NCI-H128 (cell line): ENCODE data around the gene ZNF18.

Source experiments
- DNase-seq: peaks from one replicate; lab custom pipeline; 2025; ENCODE audit not compliant: unreplicated experiment; lab: John Stamatoyannopoulos, UW

Gene ZNF18, protein sequence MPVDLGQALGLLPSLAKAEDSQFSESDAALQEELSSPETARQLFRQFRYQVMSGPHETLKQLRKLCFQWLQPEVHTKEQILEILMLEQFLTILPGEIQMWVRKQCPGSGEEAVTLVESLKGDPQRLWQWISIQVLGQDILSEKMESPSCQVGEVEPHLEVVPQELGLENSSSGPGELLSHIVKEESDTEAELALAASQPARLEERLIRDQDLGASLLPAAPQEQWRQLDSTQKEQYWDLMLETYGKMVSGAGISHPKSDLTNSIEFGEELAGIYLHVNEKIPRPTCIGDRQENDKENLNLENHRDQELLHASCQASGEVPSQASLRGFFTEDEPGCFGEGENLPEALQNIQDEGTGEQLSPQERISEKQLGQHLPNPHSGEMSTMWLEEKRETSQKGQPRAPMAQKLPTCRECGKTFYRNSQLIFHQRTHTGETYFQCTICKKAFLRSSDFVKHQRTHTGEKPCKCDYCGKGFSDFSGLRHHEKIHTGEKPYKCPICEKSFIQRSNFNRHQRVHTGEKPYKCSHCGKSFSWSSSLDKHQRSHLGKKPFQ

DNA sequence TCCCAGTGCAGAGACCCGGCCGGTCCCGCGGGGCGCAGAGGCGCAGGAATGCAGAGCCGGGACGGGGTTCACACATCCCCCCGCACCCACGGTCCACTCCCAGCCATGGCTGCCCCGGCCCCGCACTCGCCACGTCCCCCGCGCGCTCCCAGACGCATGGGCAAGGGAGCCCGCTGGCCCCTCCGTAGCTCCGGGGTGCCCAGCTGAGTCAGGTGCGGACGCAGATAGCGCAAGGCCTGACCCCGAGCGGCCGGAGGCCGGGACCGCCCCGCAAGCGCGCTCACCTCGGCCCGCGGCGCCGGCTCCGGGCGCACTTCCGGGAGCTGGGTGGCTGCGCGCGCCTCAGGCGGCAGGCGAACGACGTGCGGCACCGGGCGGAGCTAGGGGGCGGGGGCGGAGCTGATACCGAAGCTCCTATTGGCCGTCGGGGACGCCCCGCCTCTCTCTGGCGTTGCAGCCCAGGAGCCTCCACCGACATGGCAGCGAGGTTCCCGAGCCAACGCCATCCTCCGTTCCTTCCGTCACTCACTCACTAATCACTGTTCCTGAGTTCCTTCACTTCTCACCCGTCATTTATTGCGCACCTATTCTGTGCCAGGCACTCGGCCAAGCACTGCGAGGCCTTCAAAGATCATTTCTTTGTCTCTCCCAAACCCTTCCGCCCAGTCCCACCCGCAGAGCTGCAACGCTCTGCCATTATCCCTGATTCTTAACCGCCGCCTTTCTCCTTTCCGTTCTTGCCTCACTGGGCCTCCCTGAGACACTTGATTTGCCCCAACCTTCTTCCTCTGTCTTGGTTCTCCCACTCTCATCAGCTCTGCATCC lies at the start of gene ZNF18:
Gene ZNF18, minus strand, starts transcription at position 329 of the 825 bp plus-strand sequence. CDS start 4,646 bp downstream, outside the sequence.
- DNase-seq: peak; percentile 56

DNA sequence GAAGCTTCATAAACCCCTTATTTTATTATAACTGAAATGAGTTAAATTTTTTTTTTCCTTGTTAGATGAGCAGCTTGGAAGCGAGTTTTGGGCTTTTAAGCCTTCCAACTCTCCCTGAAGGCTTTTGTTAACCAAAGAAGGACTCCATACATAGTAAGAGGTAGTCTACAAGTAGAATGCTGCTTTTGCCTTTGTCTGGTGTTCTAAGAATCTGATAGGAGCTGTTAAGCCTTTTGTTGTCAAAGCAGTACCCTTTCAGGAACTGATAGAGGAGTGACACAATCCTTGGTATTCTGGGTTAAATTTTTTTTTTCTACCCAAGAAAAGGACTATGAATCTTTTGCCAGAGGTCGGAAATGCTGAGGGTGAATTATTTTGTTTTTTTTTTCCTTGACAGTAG lies 49.5 kb upstream of the ZNF18 start:
- DNase-seq: no peak

DNA sequence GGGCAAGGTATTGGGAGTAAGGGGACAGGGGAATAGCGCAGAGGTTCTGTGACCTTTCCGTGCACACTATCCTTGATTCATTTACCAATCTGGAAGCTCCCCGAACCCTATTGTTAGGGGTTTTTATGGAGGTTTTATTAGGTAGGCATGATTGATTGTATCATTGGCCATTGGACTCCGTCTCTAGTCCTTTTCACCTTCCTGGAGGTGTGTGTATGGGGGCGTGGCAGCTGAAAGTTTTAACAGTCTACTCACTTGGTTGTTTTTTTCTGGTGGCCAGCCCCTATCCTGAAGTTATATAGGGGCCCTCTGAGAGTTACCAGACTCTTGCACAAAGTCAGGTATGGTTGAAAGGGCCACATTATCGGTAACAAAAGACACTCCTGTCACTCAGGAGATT lies 46.4 kb upstream of the ZNF18 start:
- DNase-seq: no peak

DNA sequence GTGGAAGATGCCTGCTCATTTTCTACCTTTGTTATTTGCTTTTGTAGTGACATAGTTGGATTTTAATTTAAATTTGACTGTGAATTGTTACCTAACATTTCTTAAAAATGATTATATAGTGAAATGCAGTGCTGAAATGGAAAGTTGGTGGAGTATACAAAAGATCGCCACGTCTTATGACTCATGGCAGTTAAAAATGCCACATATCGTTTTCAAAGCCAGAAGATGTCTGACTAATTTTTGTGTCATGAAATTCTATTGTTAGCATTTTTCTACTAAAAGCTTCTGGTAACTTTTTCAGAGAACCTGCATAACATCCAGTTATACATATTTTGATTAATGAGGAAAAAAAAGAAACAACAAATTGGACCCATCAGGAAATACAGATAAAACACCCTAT lies 44.0 kb upstream of the ZNF18 start:
- no peak for DNase-seq

DNA sequence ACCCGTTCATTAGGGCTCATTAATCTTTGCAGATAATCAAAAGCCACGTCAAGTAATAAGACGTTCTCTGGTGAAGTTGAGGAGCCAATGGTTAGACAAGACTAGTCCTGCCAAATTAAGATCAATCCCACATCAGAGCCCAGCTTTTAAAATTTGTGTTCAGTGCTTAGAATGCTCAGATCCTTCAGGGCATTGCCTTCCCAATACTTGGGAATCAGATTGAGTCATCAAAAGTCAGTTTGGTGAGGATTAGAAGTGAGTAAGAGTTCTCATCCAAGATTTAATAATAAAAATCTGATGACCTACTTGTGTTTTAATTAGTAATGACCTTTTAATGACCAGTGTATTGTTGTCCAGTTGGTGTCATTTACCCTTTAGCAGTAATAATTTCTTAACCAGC lies 43.2 kb upstream of the ZNF18 start:
- no peak for DNase-seq

DNA sequence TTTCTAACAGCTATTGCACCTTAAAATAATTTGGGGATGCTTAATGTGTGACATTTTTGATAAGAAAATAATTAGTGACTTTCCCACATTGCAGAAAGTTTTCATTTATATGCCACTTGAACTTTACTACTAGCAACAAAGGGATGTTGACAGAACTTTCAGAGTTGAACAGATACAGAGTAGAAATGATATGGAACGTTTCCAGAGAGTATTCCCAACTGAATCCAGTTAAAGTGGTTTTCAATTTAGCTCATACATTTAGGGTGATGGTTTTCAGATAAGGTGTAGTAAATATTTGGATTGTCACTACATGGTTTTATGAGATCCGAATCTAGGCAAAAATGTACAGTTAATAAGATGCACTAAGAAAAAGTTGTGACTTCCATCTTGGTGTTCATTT lies 40.7 kb upstream of the ZNF18 start:
- no peak for DNase-seq

DNA sequence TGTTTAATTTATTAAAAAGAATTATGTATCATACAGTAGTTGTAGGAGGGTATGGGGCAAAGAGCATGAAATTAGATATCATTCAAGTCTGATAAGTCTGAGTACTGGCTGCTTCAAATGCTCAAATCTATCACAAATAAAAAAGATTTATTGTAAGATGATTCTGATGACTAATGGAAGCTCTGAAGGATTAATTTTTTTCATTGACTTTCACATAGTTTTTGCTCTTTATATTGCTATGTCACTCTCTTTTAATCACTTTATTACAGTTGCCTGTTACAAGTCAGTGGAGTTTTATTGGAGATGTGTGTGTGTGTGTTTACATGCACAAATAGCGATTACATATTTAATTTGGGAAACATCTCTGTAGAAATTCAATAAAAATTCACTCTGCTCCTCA lies 38.4 kb upstream of the ZNF18 start:
- DNase-seq: no peak

DNA sequence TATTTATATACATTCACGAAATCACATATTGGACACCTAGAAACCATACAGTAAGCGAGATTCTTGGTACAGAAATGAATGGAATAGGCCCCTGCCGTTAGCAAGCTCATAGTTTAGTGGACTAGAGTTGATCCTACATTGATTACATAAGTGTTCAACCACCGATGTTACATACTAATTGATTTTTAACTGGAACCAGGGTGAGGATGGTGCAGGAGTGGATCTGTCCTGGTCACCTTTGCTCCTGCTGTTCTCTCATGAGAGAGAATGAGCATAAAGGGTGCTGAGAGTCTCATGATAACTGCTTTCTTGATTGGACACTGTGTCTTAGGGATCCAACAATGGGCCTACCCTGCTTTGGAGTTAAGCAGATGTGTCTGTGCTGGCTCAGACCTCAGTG lies 37.3 kb upstream of the ZNF18 start:
- no peak for DNase-seq

DNA sequence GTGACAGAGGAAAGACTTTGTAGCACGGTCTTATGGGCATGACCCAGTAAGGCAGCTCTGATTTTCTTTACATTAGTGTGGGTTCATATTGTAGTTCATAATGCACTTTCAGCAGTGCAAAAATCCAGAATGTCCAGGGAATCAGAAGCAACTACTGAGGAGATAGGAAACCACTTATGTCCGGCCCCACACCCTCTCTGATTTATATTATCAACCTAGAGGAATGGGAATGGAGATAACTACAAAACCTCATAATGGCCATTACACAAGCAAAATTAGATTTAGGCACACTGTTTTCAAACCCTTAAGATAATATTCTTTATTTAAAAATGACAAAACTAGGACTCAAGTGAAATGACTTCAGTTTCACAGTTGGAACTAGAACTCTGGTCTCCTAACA lies 31.3 kb upstream of the ZNF18 start:
- no peak for DNase-seq

DNA sequence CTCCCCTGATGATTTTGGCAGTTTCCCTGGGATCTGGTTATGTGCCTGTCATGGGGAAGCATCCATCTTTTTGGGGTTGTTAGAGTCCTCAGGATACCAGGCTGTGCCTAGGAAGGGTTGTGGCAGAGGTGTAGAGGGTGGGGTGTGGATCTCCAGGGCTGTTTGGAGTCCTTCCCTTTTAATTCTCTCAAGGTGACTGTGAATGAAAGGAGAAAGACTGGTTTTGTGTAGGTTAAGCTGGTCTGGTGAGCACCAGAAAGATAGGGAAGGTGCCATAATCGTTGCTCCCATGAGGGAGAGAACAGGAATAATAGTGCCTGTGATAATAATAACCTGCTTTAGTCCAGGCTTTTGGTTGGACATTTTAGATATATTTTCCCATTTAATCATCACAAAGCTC lies 30.4 kb upstream of the ZNF18 start:
- no peak for DNase-seq

DNA sequence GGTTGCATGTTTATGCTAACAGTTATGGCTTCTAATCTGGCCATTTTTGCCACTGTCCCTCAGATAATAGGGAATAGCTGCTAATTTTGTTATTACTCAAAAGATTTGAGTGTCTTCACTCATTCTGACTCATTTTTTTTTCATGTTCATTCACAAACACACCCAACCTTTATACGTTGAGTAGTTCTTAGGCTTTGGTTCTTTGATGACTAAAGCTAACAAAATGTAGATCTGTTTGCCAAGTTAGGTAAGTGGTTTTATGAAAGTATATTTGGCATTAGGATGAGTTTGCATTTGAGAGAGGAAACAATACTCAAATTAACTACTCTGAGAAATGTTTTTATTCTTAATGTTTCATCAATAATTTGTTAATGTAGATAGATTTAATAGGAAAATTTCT lies 27.1 kb upstream of the ZNF18 start:
- DNase-seq: no peak

DNA sequence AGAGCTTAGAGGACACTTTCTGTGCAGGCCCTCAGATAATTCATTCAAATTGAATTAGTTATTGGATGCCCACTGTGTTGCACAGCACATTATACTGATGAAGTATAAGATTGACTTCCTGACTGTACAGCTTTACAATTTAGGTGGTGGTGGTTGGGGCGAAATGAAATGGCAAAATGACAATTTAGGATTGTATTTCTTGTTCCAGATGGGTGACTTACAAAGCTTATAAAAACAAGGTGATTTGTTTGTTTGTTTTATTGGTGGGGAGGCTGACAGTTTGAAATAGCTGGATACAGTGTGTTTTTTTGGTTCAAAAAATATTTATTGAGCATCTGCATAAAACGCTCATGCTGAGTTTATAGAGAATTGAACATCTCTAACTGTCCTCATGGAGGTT lies 25.0 kb upstream of the ZNF18 start:
- no peak for DNase-seq

DNA sequence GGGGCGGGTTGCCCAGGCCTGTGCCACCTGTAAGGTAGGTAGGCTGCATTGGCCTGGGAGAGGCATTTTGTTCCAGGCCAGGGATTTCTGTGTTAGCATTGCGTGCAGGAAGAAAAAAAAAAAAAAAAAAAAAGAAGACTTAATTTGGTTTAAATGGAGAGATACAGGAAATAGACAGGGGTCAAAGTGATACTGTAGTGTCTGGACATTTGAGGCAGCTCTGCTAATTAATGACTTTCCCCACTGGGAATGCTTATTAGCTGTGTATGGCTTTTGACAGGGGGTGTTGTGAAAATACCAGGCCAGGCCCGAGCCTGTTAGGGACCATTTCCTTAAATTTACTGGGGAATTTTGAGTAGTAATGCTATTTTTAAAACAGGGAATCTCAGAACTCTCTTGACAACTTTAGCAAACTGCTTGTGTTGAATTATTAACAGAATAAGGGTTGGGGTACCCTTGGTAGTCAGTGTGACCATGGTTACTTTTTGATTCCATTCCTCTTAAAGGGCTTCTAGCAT lies 24.4 kb upstream of the ZNF18 start:
- DNase-seq: no peak

DNA sequence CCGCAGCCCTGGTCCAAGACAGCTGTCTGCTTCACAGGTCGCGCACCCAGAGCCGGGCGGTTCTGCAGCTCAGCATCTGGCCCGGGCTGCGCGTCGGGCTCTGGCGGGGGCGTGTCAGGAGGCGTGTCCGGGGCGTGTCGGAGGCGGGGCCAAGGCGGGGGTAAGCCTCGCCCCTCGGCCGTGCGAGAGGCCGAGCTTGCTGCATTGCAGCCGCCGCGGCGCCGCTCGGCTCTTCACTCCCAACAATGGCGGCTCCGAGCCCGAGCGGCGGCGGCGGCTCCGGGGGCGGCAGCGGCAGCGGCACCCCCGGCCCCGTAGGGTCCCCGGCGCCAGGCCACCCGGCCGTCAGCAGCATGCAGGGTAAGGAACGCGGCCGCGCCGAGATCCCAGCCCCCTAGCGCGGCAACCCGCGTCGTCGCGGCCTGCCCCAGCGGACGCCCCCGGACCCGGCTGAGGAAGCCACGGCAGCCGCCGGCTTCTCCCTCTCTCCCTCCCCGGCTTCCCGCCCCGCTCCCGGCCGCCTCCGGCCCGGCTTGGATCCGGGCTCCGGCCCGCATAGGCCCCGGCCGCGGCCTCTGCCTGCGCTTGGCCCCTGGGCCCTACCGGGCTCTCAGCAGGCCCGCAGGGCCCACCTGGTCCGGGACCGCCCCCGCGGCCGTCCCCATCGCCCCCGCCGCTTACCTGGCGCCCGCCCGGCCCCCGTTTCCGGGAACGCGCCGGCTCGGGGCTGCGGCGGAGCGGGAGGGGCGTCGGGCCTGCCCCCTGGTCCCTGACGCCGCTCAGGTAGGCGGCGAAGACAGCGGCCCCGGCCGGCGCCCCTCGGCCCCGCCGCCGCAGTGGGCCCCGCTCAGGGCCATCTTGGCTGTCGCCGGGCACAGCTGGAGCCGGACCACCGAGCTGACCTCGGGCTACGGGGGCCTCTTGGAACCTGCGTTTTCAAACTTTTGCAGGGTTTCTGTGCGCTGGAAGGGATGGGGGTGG lies 23.7 kb upstream of the ZNF18 start, which contains the start of gene MAP2K4:
Gene MAP2K4, plus strand, starts transcription at position 236 of the 981 bp plus-strand sequence. Its CDS starts 10 bp downstream, at position 246.
- peak; percentile 31 for DNase-seq

DNA sequence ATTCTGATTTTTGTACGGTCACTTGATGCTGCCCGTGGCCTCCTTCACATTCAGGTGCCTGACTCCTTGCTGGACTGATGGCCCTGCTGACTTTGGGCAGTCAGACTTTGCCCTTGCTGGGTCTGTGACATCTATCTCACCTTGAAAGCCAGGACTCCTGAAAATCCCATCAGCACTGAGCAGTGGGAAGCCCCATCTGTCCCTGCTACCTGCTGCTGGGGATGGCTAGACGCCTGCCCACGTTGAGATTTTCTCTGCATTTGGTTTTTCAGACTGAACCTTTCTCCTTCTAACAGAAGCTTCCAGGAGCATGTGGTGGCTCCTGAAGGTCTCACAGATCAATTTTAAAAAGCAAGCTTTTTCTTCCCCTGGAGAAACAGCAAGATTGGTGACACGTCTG lies 10.2 kb upstream of the ZNF18 start:
- no peak for DNase-seq

DNA sequence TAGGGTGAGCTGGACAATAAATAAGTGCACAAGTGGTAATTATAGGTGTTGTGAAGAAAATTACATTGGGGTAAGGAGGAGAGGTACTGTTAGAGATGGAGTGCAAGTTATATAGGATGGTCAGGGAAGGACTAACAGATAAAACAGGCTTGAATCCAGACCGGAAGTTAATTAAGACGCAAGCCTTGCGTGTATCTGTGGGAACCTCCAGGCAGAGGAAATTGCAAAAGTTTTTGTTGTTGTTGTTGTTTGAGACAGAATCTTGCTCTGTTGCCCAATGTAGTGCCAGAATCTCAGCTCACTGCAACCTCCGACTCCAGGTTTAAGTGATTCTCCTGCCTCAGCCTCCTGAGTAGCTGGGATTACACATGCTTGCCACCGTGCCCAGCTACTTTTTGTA lies 2.4 kb upstream of the ZNF18 start:
- DNase-seq: no peak

DNA sequence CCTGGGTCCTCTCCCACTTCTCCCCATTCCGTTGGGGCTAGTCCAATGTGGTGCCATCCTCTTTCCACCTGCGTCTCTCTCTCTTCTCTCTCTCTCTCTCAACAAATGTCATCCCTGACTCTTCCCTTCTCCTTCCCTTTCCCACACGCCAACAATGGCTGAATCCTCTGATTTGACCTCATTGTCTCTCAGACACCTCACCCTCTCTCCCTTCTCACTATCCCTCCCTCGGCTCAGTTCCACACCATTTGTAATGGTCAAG lies 628 bp upstream of the ZNF18 start:
- no peak for DNase-seq

DNA sequence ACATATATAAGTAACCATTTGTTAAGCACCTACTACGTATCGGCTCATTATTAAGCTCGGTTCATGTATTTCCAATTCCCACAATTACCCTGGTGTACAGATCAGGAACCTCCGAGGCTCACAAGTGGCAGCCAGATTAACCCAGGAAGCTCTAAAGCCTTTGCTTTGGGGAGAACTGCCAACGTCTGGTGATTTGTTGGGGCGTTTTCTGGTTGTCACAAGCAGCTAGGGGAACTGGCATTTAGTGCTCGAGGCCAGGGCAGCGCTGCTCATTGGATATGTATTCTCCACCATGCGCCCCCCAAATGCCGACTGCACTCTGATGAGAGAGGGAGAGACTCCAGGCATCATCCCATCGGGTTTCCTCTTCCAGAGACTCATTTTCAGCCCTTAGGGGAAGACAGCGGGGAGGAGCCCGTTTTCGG lies 541 bp downstream of the ZNF18 start:
- DNase-seq: no peak

DNA sequence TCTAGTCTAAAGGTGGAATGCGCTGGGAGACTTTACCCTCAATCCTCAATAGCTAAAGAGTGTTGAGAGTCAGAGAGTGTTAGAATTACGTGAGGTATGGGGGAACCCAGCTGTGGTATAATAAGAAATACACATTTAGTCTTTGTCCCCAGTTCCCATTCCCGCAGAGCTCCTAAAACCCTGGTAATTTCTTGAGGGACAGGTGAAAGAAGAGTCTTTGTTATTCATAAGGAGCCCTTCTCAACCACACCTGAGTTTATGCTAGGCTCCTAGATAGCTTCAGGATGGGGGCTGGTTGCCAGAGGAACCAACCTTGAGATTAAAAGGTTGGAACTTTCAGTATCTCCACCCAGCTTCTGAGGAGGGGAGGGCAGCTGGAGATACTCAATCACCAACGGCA lies 5.8 kb downstream of the ZNF18 start:
- no peak for DNase-seq

DNA sequence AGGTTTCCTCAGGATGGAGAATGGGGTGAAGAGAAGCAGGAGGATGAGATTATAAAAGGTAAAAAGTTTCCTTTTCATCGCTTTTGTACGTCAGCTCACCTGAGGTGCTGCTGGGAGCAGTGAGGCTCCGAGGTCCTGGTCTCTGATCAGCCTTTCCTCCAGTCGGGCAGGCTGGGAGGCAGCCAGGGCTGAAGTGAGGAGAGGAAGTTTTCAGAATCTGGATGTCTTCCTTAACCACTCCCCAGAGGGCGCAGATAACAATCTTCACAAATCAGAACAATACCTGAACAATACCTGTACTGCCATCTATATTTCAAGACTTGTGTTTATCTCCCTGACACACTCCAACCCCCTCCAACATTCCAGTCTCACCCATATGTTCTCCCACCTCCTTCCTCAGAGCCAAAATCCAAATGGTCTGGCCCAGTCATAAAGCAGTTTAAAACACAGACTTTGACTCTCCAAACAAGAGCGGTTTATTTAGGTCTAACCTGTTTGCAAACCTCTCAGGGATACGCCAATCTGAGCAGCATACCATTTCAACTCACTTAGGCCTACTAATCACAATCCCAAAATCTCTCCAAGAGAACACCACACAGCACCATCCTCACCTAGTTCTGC lies 6.8 kb downstream of the ZNF18 start:
- no peak for DNase-seq
